CD14-positive monocyte (primary cell): ENCODE data around the gene SLC9A7. TPM values are rescaled to one million over a fixed set of nuclear protein-coding genes. Genes with fewer than 3 reads are reported as not detected.
A peak's percentile ranks its signal among the peaks of the same experiment; 100 is the strongest.

ENCODE experiments used
- DNase-seq, 3 donors: peaks; one replicate each; pipeline ENCODE4 v3.0.0-alpha.2; 2011 to 2022
- H2AFZ ChIP-seq: 2 replicates; pipeline ENCODE4 v1.6.0; 2012; ENCODE audit warnings: mild to moderate bottlenecking, low read depth, low read length, inconsistent platforms; ENCODE audit not compliant: insufficient read depth, poor library complexity, severe bottlenecking
- H3K27ac ChIP-seq, 2 donors: 1 replicate in 1 of 2; 2 replicates in 1 of 2; pipeline ENCODE4 v1.5.1; 2012 to 2013; ENCODE audit warnings: low read length in 2 of 2, control low read depth in 1 of 2, inconsistent platforms in 1 of 2, low read depth in 1 of 2, mild to moderate bottlenecking in 1 of 2
- H3K27me3 ChIP-seq, 2 donors: one replicate each; pipeline versions ENCODE4 v1.6.0 to v1.6.1; 2011 to 2013; ENCODE audit warnings: low read length in 2 of 2; ENCODE audit not compliant: control insufficient read depth in 2 of 2, insufficient read depth in 2 of 2
- H3K36me3 ChIP-seq, 2 donors: replicated peaks in 1 of 2; 1 replicate in 1 of 2; 2 replicates in 1 of 2; pipeline versions ENCODE4 v1.5.1 to v1.6.1; 2012 to 2013; ENCODE audit warnings: low read length in 2 of 2, control low read depth in 1 of 2, inconsistent platforms in 1 of 2, mild to moderate bottlenecking in 1 of 2; ENCODE audit not compliant: insufficient read depth in 2 of 2, control insufficient read depth in 1 of 2
- H3K4me1 ChIP-seq, 2 donors: 1 replicate in 1 of 2; 2 replicates in 1 of 2; pipeline versions ENCODE4 v1.5.1 to v1.6.1; 2012 to 2013; ENCODE audit warnings: low read length in 2 of 2, control low read depth in 1 of 2, inconsistent platforms in 1 of 2, mild to moderate bottlenecking in 1 of 2, moderate library complexity in 1 of 2; ENCODE audit not compliant: insufficient read depth in 2 of 2, control insufficient read depth in 1 of 2
- H3K4me2 ChIP-seq: replicated peaks from 2 replicates; pipeline ENCODE3; 2012; ENCODE audit warnings: low read length, moderate library complexity, mild to moderate bottlenecking; ENCODE audit not compliant: poor library complexity, severe bottlenecking; ENCODE audit errors: extremely low read depth
- H3K4me3 ChIP-seq, 3 experiments: fragments of 200-600 bp in 1 of 3; sonication (generic) in 1 of 3; replicated peaks in 1 of 3; 1 replicate in 2 of 3; 2 replicates in 1 of 3; pipeline ENCODE4 v1.5.1; 2011 to 2013; ENCODE audit warnings: low read length in 3 of 3, mild to moderate bottlenecking in 3 of 3, control low read depth in 2 of 3, low read depth in 2 of 3, inconsistent platforms in 1 of 3, moderate library complexity in 1 of 3
- H3K79me2 ChIP-seq: 2 replicates; pipeline ENCODE4 v1.6.0; 2012; ENCODE audit warnings: mild to moderate bottlenecking, control low read depth, inconsistent platforms, low read length, moderate library complexity; ENCODE audit not compliant: insufficient read depth
- H3K9ac ChIP-seq: 2 replicates; pipeline ENCODE4 v1.6.0; 2017; ENCODE audit warnings: low read length, mild to moderate bottlenecking; ENCODE audit not compliant: insufficient read depth, poor library complexity, severe bottlenecking
- H3K9me3 ChIP-seq, 2 donors: replicated peaks in 1 of 2; 1 replicate in 1 of 2; 2 replicates in 1 of 2; pipeline versions ENCODE4 v1.5.1 to v1.6.1; 2012 to 2013; ENCODE audit warnings: low read length in 2 of 2, control low read depth in 1 of 2; ENCODE audit not compliant: control insufficient read depth in 1 of 2, insufficient read depth in 1 of 2
- H4K20me1 ChIP-seq: 2 replicates; pipeline ENCODE4 v1.6.0; 2012; ENCODE audit warnings: mild to moderate bottlenecking, low read length, control low read depth, moderate library complexity; ENCODE audit not compliant: insufficient read depth
- H3K27ac Mint-ChIP-seq, 7 donors: one replicate each; pipeline ENCODE4 v1.8.0; 2020; ENCODE audit warnings: mild to moderate bottlenecking in 7 of 7, mixed read lengths in 7 of 7, moderate library complexity in 6 of 7, inconsistent platforms in 2 of 7
- H3K27me3 Mint-ChIP-seq, 3 donors: one replicate each; pipeline ENCODE4 v1.8.0; 2021 to 2022; ENCODE audit warnings: low read depth in 3 of 3, mild to moderate bottlenecking in 3 of 3, mixed read lengths in 3 of 3, moderate library complexity in 3 of 3, inconsistent platforms in 1 of 3
- H3K36me3 Mint-ChIP-seq, 2 donors: one replicate each; pipeline ENCODE4 v1.8.0; 2020; ENCODE audit warnings: mixed read lengths in 2 of 2, inconsistent platforms in 1 of 2, mild to moderate bottlenecking in 1 of 2
- H3K4me1 Mint-ChIP-seq: one replicate; pipeline ENCODE4 v1.8.0; 2020; ENCODE audit warnings: mild to moderate bottlenecking, mixed read lengths
- H3K4me3 Mint-ChIP-seq, 2 donors: one replicate each; pipeline ENCODE4 v1.8.0; 2020; ENCODE audit warnings: mild to moderate bottlenecking in 2 of 2, mixed read lengths in 2 of 2, moderate library complexity in 1 of 2
- H3K9me3 Mint-ChIP-seq, 7 donors: one replicate each; pipeline ENCODE4 v1.8.0; 2020 to 2022; ENCODE audit warnings: mixed read lengths in 7 of 7, mild to moderate bottlenecking in 6 of 7, moderate library complexity in 6 of 7, inconsistent platforms in 2 of 7
- CTCF ChIP-seq: fragments of 200-600 bp; IDR thresholded peaks from one replicate; pipeline ENCODE4 v1.8.0; 2022; ENCODE audit warnings: antibody characterized with exemption, mild to moderate bottlenecking
- WGBS: methylation state at CpG from one replicate; pipeline ENCODE4 v1.1.5; 2013; ENCODE audit warnings: missing lambda C conversion rate; ENCODE audit not compliant: insufficient coverage; 5-methylcytosine and 5-hydroxymethylcytosine counted together
- intact Hi-C, 2 donors: fragments of 100-400 bp; cut with micrococcal nuclease; formaldehyde crosslinking; loops; one replicate each; pipeline versions ENCODE4 v1.15.0 to v1.15.1; 2023
- polyA plus RNA-seq, 3 donors: library from polyadenylated mRNA; depleted of rRNA in 1 of 3; unstranded in 2 of 3; stranded (reverse) in 1 of 3; fragments of 300-500 nt in 2 of 3; fragments of >200 nt in 1 of 3; fragmentation: Illumina TruSeq in 2 of 3; gene quantifications; 1 replicate in 2 of 3; 2 replicates in 1 of 3; pipeline ENCODE4 v1.2.3, GENCODE V29; 2012 to 2021

Gene SLC9A7
- polyA plus RNA-seq, 3 donors = 0.73 to 2.0 (median 1.0) TPM

GRCh38 chrX:46577221-46578005 lies 181.5 kb downstream of the SLC9A7 start:
- Histone ChIP-seq H3K27ac (no peak overlapping the region), H3K27me3 (peaks cover 0 to 7% of the 10 kb centered on the region in 2 donors), H3K9me3 (peaks cover 0 to 5% of the 10 kb centered on the region in 2 donors), H3K79me2 (no peaks in the 10 kb centered on the region), H2AFZ (no peak overlapping the region), H4K20me1 (peaks cover 15% of the 10 kb centered on the region), H3K4me3 (no peak overlapping the region), H3K36me3 (no peaks in the 10 kb centered on the region), H3K9ac (no peak overlapping the region), H3K4me2 (no peak overlapping the region), H3K4me1 (peaks cover 26 to 35% of the 10 kb centered on the region in 2 donors)
- peaks cover 0 to 15% (median 2%) of the 10 kb centered on the region in 7 donors for H3K9me3 Mint-ChIP-seq
- no CpG with 5 or more reads among the region's 7 CpGs for WGBS
- H3K36me3 Mint-ChIP-seq = peaks cover 5 to 6% of the 10 kb centered on the region in 2 donors
- peaks cover 36% of the 10 kb centered on the region for H3K4me1 Mint-ChIP-seq
- peak overlapping the region; percentile 62 to 79 for H3K4me3 Mint-ChIP-seq
- no peak for TF ChIP-seq CTCF
- peak in 1 of 3 donors; percentile 60 for DNase-seq
- intact Hi-C loops = loop anchor here in 1 of 2 donors (10.0 kb wide), 1 partner anchor 47 kb away; no protein-coding TSS in a partner anchor
- H3K27ac Mint-ChIP-seq = no peak overlapping the region
- H3K27me3 Mint-ChIP-seq = peaks cover 1 to 24% (median 20%) of the 10 kb centered on the region in 3 donors

- Histone ChIP-seq H3K4me3 (peak overlapping the region; percentile 42 to 75 (median 56)), H2AFZ (no peak overlapping the region), H3K9ac (no peak overlapping the region), H3K36me3 (no peaks in the 10 kb centered on the region), H4K20me1 (peaks cover 15% of the 10 kb centered on the region), H3K79me2 (no peaks in the 10 kb centered on the region), H3K9me3 (peaks cover 0 to 5% of the 10 kb centered on the region in 2 donors), H3K4me1 (peaks cover 33 to 41% of the 10 kb centered on the region in 2 donors), H3K27ac (no peak overlapping the region), H3K4me2 (peak overlapping the region; percentile 82), H3K27me3 (peaks cover 0 to 7% of the 10 kb centered on the region in 2 donors)
- TF ChIP-seq CTCF = no peak
- no peak for DNase-seq
- WGBS = no CpG with 5 or more reads among the region's 3 CpGs
- Mint-ChIP-seq H3K27ac (peak overlapping the region in 1 of 7 donors; percentile 37), H3K9me3 (peaks cover 0 to 16% (median 2%) of the 10 kb centered on the region in 7 donors), H3K36me3 (peaks cover 5 to 6% of the 10 kb centered on the region in 2 donors), H3K4me3 (peak overlapping the region; percentile 79 to 92), H3K27me3 (peaks cover 1 to 24% (median 23%) of the 10 kb centered on the region in 3 donors), H3K4me1 (peaks cover 45% of the 10 kb centered on the region)
- intact Hi-C loops = loop anchor here in 1 of 2 donors (10.0 kb wide), 1 partner anchor 48 kb away; no protein-coding TSS in a partner anchor
Observed at GRCh38 chrX:46576458-46576857, 182.5 kb downstream of the SLC9A7 start.
